HEK293 (cell line): ENCODE data around the gene PLOD3.
A peak's percentile ranks its signal among the peaks of the same experiment; 100 is the strongest.

Experiments
- FEZF1 ChIP-seq: fragments of 450-650 bp; formaldehyde crosslinking; IDR thresholded peaks from 2 replicates; pipeline ENCODE4 v1.5.1; 2016; ENCODE audit warnings: missing biosample characterization, missing genetic modification characterization
- GLIS2 ChIP-seq: fragments of 450-650 bp; formaldehyde crosslinking; IDR thresholded peaks from 2 replicates; pipeline ENCODE4 v1.5.1; 2016; ENCODE audit warnings: missing biosample characterization, missing genetic modification characterization
- KLF8 ChIP-seq: fragments of 450-650 bp; formaldehyde crosslinking; IDR thresholded peaks from 2 replicates; pipeline ENCODE4 v1.5.1; 2016; ENCODE audit warnings: missing biosample characterization, missing genetic modification characterization
- MEIS1 ChIP-seq: sonication (generic); formaldehyde crosslinking; IDR thresholded peaks from 2 replicates; pipeline ENCODE4 v1.8.1; 2022; ENCODE audit warnings: missing genetic modification reagents, mild to moderate bottlenecking, borderline replicate concordance
- REPIN1 ChIP-seq: fragments of 450-650 bp; formaldehyde crosslinking; IDR thresholded peaks from 2 replicates; pipeline ENCODE4 v1.5.1; 2017; ENCODE audit warnings: missing biosample characterization, missing genetic modification characterization, low read depth
- SALL2 ChIP-seq: fragments of 450-650 bp; formaldehyde crosslinking; IDR thresholded peaks from 2 replicates; pipeline ENCODE4 v1.5.0; 2017; ENCODE audit warnings: missing biosample characterization, mild to moderate bottlenecking, missing genetic modification characterization, borderline replicate concordance
- TSHZ1 ChIP-seq: fragments of 450-650 bp; formaldehyde crosslinking; IDR thresholded peaks from 2 replicates; pipeline ENCODE4 v1.5.1; 2016; ENCODE audit warnings: missing biosample characterization, missing genetic modification characterization, borderline replicate concordance
- ZBTB48 ChIP-seq: fragments of 450-650 bp; formaldehyde crosslinking; IDR thresholded peaks from 2 replicates; pipeline ENCODE4 v1.5.1; 2016; ENCODE audit warnings: missing biosample characterization, missing genetic modification characterization
- ZBTB6 ChIP-seq: fragments of 450-650 bp; formaldehyde crosslinking; IDR thresholded peaks from 2 replicates; pipeline ENCODE4 v1.5.1; 2017; ENCODE audit warnings: missing biosample characterization, missing genetic modification characterization
- ZBTB8A ChIP-seq: fragments of 450-650 bp; formaldehyde crosslinking; IDR thresholded peaks from 2 replicates; pipeline ENCODE4 v1.5.1; 2016; ENCODE audit warnings: missing biosample characterization, missing genetic modification characterization
- ZEB2 ChIP-seq: fragments of 450-650 bp; formaldehyde crosslinking; IDR thresholded peaks from 2 replicates; pipeline ENCODE4 v1.5.1; 2016; ENCODE audit warnings: missing biosample characterization, missing genetic modification characterization
- ZIC2 ChIP-seq: fragments of 450-650 bp; formaldehyde crosslinking; IDR thresholded peaks from 2 replicates; pipeline ENCODE4 v1.5.1; 2016; ENCODE audit warnings: missing biosample characterization, missing genetic modification characterization
- ZNF16 ChIP-seq: fragments of 450-650 bp; formaldehyde crosslinking; IDR thresholded peaks from 2 replicates; pipeline ENCODE4 v1.5.1; 2016; ENCODE audit warnings: low read depth, missing biosample characterization, missing genetic modification characterization
- ZNF2 ChIP-seq: fragments of 450-650 bp; formaldehyde crosslinking; IDR thresholded peaks from 2 replicates; pipeline ENCODE4 v1.5.1; 2016; ENCODE audit warnings: missing biosample characterization, missing genetic modification characterization
- ZNF23 ChIP-seq: fragments of 450-650 bp; formaldehyde crosslinking; IDR thresholded peaks from 2 replicates; pipeline ENCODE4 v1.5.1; 2016; ENCODE audit warnings: missing biosample characterization, missing genetic modification characterization, borderline replicate concordance
- ZNF335 ChIP-seq: fragments of 450-650 bp; formaldehyde crosslinking; conservative IDR thresholded peaks from 2 replicates; pipeline ENCODE4 v1.5.1; 2016; ENCODE audit warnings: missing biosample characterization, missing genetic modification characterization
- ZNF391 ChIP-seq: fragments of 450-650 bp; formaldehyde crosslinking; IDR thresholded peaks from 2 replicates; pipeline ENCODE4 v1.5.1; 2016; ENCODE audit warnings: low read depth, missing biosample characterization, missing genetic modification characterization, borderline replicate concordance
- ZNF423 ChIP-seq: fragments of 450-650 bp; formaldehyde crosslinking; IDR thresholded peaks from 2 replicates; pipeline ENCODE4 v1.5.1; 2016; ENCODE audit warnings: missing biosample characterization, missing genetic modification characterization
- ZNF433 ChIP-seq: fragments of 450-650 bp; formaldehyde crosslinking; IDR thresholded peaks from 2 replicates; pipeline ENCODE4 v1.5.1; 2016; ENCODE audit warnings: missing biosample characterization, missing genetic modification characterization, low read depth
- ZNF501 ChIP-seq: fragments of 450-650 bp; formaldehyde crosslinking; IDR thresholded peaks from 2 replicates; pipeline ENCODE4 v1.5.1; 2016; ENCODE audit warnings: missing biosample characterization, missing genetic modification characterization
- ZNF530 ChIP-seq: fragments of 450-650 bp; formaldehyde crosslinking; IDR thresholded peaks from 2 replicates; pipeline ENCODE4 v1.5.1; 2016; ENCODE audit warnings: low read depth, missing biosample characterization, missing genetic modification characterization
- ZNF544 ChIP-seq: fragments of 450-650 bp; formaldehyde crosslinking; IDR thresholded peaks from 2 replicates; pipeline ENCODE4 v1.5.0; 2017; ENCODE audit warnings: missing biosample characterization, missing genetic modification characterization
- ZNF555 ChIP-seq: fragments of 450-650 bp; formaldehyde crosslinking; conservative IDR thresholded peaks from 2 replicates; pipeline ENCODE4 v1.5.1; 2017; ENCODE audit warnings: missing biosample characterization, mild to moderate bottlenecking, missing genetic modification characterization, inconsistent platforms
- ZNF639 ChIP-seq: fragments of 450-650 bp; formaldehyde crosslinking; IDR thresholded peaks from 2 replicates; pipeline ENCODE4 v1.5.1; 2016; ENCODE audit warnings: missing biosample characterization, missing genetic modification characterization
- ZNF747 ChIP-seq: fragments of 450-650 bp; formaldehyde crosslinking; IDR thresholded peaks from 2 replicates; pipeline ENCODE4 v1.5.1; 2016; ENCODE audit warnings: missing biosample characterization, missing genetic modification characterization
- ZNF76 ChIP-seq: fragments of 450-650 bp; formaldehyde crosslinking; IDR thresholded peaks from 2 replicates; pipeline ENCODE4; 2016; ENCODE audit warnings: low read depth, missing biosample characterization, missing genetic modification characterization, borderline replicate concordance
- ZNF785 ChIP-seq: fragments of 450-650 bp; formaldehyde crosslinking; IDR thresholded peaks from 2 replicates; pipeline ENCODE4 v1.5.1; 2016; ENCODE audit warnings: missing biosample characterization, missing genetic modification characterization
- ZSCAN30 ChIP-seq: fragments of 450-650 bp; IDR thresholded peaks from 2 replicates; pipeline ENCODE4 v1.5.1; 2018; ENCODE audit warnings: missing biosample characterization, mild to moderate bottlenecking, missing genetic modification characterization, moderate library complexity
- TF ChIP-seq, protein P1 (sequence below): IDR thresholded peaks from 2 replicates; pipeline ENCODE4 v1.6.1; 2011; ENCODE audit warnings: mild to moderate bottlenecking, low read depth, low read length, borderline replicate concordance
- TF ChIP-seq, protein P2 (sequence below): fragments of 450-650 bp; formaldehyde crosslinking; IDR thresholded peaks from 2 replicates; pipeline ENCODE4 v1.5.1; 2016; ENCODE audit warnings: missing biosample characterization, missing genetic modification characterization

The PLOD3 gene

DNA sequence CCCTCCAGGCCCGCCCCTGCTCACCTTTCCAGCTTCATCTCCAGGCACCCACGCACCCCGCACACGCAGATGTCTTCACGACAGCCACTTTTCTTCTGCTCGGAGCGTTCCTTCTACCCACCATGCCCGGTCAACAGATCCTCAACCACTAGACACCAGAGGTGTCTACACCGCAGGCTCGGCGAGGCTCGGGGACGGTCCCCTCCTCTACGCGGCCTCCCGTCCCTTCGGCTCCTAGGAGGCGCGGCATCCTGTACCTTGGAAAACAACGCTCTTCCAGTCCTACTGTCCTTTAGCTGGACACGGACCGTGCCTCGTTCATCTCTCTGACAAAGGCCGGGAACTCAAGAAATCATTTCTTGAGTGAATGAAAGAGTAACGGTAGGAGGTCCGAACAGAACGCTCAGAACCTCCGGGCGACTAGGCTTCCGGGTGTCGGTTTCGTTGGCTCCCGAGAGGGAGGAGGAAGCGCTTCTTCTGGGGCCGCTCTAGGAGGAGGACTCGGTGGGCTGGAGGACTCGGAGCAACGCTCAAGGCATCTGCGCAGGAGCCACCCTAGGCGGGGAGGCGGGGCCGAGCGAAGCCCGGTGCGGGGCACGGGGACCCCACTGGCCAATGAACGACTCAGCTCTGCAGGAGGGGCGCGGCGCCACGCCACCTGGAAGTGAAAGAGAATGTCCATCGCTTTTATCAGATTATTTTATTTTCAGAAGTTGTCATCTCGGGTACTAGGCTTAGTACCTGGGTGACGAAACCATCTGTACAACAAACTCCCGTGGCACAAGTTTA, 34.7 kb upstream of the PLOD3 start (continued):
- TF ChIP-seq, protein P1, sequence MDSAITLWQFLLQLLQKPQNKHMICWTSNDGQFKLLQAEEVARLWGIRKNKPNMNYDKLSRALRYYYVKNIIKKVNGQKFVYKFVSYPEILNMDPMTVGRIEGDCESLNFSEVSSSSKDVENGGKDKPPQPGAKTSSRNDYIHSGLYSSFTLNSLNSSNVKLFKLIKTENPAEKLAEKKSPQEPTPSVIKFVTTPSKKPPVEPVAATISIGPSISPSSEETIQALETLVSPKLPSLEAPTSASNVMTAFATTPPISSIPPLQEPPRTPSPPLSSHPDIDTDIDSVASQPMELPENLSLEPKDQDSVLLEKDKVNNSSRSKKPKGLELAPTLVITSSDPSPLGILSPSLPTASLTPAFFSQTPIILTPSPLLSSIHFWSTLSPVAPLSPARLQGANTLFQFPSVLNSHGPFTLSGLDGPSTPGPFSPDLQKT, result no peak
- TF ChIP-seq ZBTB48 (tag by site-specific recombination) (no peak), ZNF785 (tag by site-specific recombination) (no peak), ZBTB8A (peak; percentile 12; the same call in 1 of the 2 replicates), ZNF23 (tag by site-specific recombination) (no peak), ZNF501 (tag by site-specific recombination) (peak; percentile 84), TSHZ1 (tag by site-specific recombination) (no peak), ZNF76 (peak; percentile 64; the same call in 1 of the 2 replicates), ZNF433 (no peak), ZNF16 (no peak), ZNF423 (tag by site-specific recombination) (no peak), ZSCAN30 (tag by site-specific recombination) (0 out of 2 replicates have a peak, but pooled peaks have one; percentile 18), ZNF555 (tag by site-specific recombination) (no peak), ZNF747 (tag by site-specific recombination) (no peak), MEIS1 (no peak), ZNF544 (tag by site-specific recombination) (no peak), GLIS2 (tag by site-specific recombination) (peak; percentile 82), ZNF530 (tag by site-specific recombination) (no peak), REPIN1 (tag by site-specific recombination) (no peak), KLF8 (tag by site-specific recombination) (peak; percentile 64; the same call in 1 of the 2 replicates), ZIC2 (tag by site-specific recombination) (peak; percentile 8; the same call in 1 of the 2 replicates), SALL2 (tag by site-specific recombination) (no peak), ZNF391 (tag by site-specific recombination) (0 out of 2 replicates have a peak, but pooled peaks have one; percentile 34), ZEB2 (peak; percentile 84), ZBTB6 (tag by site-specific recombination) (peak; percentile 79), ZNF335 (peak; percentile 68; the same call in 1 of the 2 replicates), FEZF1 (tag by site-specific recombination) (no peak), ZNF639 (tag by site-specific recombination) (peak; percentile 29; the same call in 1 of the 2 replicates), ZNF2 (peak; percentile 15; the same call in 1 of the 2 replicates)
- TF ChIP-seq, protein P2, sequence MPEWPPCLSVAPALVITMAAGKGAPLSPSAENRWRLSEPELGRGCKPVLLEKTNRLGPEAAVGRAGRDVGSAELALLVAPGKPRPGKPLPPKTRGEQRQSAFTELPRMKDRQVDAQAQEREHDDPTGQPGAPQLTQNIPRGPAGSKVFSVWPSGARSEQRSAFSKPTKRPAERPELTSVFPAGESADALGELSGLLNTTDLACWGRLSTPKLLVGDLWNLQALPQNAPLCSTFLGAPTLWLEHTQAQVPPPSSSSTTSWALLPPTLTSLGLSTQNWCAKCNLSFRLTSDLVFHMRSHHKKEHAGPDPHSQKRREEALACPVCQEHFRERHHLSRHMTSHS (tag by site-specific recombination), result no peak
